SK-N-SH (cell line): Measurements from ENCODE around the gene HELQ. TPM values are rescaled to one million over a fixed set of nuclear protein-coding genes. Genes with fewer than 3 reads are reported as not detected.

Experiments used
- CTCF ChIA-PET: fragments of 300-600, 350-600 bp; formaldehyde crosslinking; extraction: SDS; loops from one replicate; lab custom pipeline; 2021; lab: Yijun Ruan, JAX
- POLR2A ChIA-PET: fragments of 350-600 bp; sonication (Branson Sonifier 250); formaldehyde crosslinking; extraction: SDS; loops from one replicate; lab custom pipeline; 2020; ENCODE audit warnings: antibody characterized with exemption, inconsistent platforms; lab: Yijun Ruan, JAX
- DNase-seq: peaks from one replicate; pipeline ENCODE4 v3.0.0; 2012
- H2AFZ ChIP-seq: fragments of 200-600 bp; sonication (generic); 2 replicates; pipeline ENCODE4 v1.8.1; 2016; ENCODE audit warnings: antibody characterized with exemption, mild to moderate bottlenecking, low read depth
- H3F3A ChIP-seq: fragments of 200-600 bp; sonication (generic); replicated peaks from 2 replicates; pipeline ENCODE3; 2016; ENCODE audit warnings: antibody characterized with exemption, mild to moderate bottlenecking; ENCODE audit not compliant: insufficient read depth
- H3K27ac ChIP-seq, 2 experiments: fragments of 200-500 bp in 1 of 2; fragments of 200-600 bp in 1 of 2; sonication (Bioruptor generic) in 1 of 2; sonication (generic), shearing (Covaris generic) in 1 of 2; 2 replicates each; pipeline versions ENCODE4 v1.5.1 to v1.6.1; 2014 to 2016; ENCODE audit warnings: low read depth in 2 of 2, inconsistent platforms in 1 of 2, low read length in 1 of 2, mild to moderate bottlenecking in 1 of 2, mixed read lengths in 1 of 2
- H3K27me3 ChIP-seq: fragments of 200-600 bp; sonication (generic), shearing (Covaris generic); 2 replicates; pipeline ENCODE4 v1.6.1; 2016; ENCODE audit warnings: mixed run types; ENCODE audit not compliant: insufficient read depth
- H3K36me3 ChIP-seq, 2 experiments: fragments of 200-500 bp in 1 of 2; fragments of 200-600 bp in 1 of 2; sonication (Bioruptor generic) in 1 of 2; sonication (generic) in 1 of 2; replicated peaks in 1 of 2; 2 replicates each; pipeline versions ENCODE3 to v1.5.1; 2014 to 2016; ENCODE audit warnings: low read length in 1 of 2, mild to moderate bottlenecking in 1 of 2; ENCODE audit not compliant: insufficient read depth in 2 of 2, control insufficient read depth in 1 of 2
- H3K4me1 ChIP-seq, 2 experiments: fragments of 200-500 bp in 1 of 2; fragments of 200-600 bp in 1 of 2; sonication (Bioruptor generic) in 1 of 2; sonication (generic), shearing (Covaris generic) in 1 of 2; 2 replicates each; pipeline versions ENCODE4 v1.5.1 to v1.6.1; 2014 to 2016; ENCODE audit warnings: low read depth in 1 of 2, low read length in 1 of 2, mixed run types in 1 of 2; ENCODE audit not compliant: insufficient read depth in 2 of 2, control insufficient read depth in 1 of 2
- H3K4me2 ChIP-seq: fragments of 200-600 bp; sonication (generic), shearing (Covaris generic); 2 replicates; pipeline ENCODE4 v1.6.1; 2017; ENCODE audit warnings: mixed run types
- H3K4me3 ChIP-seq, 2 experiments: fragments of 200-500 bp in 1 of 2; fragments of 200-600 bp in 1 of 2; sonication (Bioruptor generic) in 1 of 2; sonication (generic), shearing (Covaris generic) in 1 of 2; 2 replicates each; pipeline versions ENCODE4 v1.5.1 to v1.8.1; 2014 to 2016; ENCODE audit warnings: low read depth in 2 of 2, inconsistent platforms in 1 of 2, low read length in 1 of 2, mild to moderate bottlenecking in 1 of 2, mixed read lengths in 1 of 2, moderate library complexity in 1 of 2
- H3K79me2 ChIP-seq: fragments of 200-600 bp; sonication (generic); 2 replicates; pipeline ENCODE4 v1.8.1; 2017; ENCODE audit warnings: mild to moderate bottlenecking; ENCODE audit not compliant: insufficient read depth
- H3K9ac ChIP-seq: fragments of 200-600 bp; sonication (generic); 2 replicates; pipeline ENCODE4 v1.6.1; 2017; ENCODE audit warnings: mixed run types
- H3K9me2 ChIP-seq: fragments of 200-600 bp; sonication (generic); 2 replicates; pipeline ENCODE4 v1.6.1; 2017; ENCODE audit warnings: mixed run types
- H3K9me3 ChIP-seq: fragments of 200-600 bp; sonication (generic); 2 replicates; pipeline ENCODE4 v1.6.1; 2017; ENCODE audit warnings: mixed run types, mild to moderate bottlenecking, moderate library complexity
- H4K20me1 ChIP-seq: fragments of 200-600 bp; sonication (generic); 2 replicates; pipeline ENCODE4 v1.6.1; 2017; ENCODE audit warnings: mild to moderate bottlenecking, mixed run types; ENCODE audit not compliant: insufficient read depth
- CHD2 ChIP-seq: fragments of 150-350 bp; IDR thresholded peaks from 2 replicates; pipeline ENCODE4 v1.6.1; 2018; ENCODE audit warnings: low read length; ENCODE audit not compliant: partially characterized antibody
- ELF1 ChIP-seq: IDR thresholded peaks from 2 replicates; pipeline ENCODE4 v1.4.0; 2012
- EP300 ChIP-seq, 2 experiments: IDR thresholded peaks; 2 replicates each; pipeline versions ENCODE4 v1.4.0 to v1.6.1; 2012; ENCODE audit warnings: borderline replicate concordance in 1 of 2, low read depth in 1 of 2, low read length in 1 of 2
- EZH2phosphoT487 ChIP-seq: fragments of 200-600 bp; sonication (generic); IDR thresholded peaks from 2 replicates; pipeline ENCODE4 v1.6.1; 2017; ENCODE audit warnings: low read depth, mixed run types, mild to moderate bottlenecking, antibody characterized with exemption, moderate library complexity, borderline replicate concordance
- FOSL2 ChIP-seq: IDR thresholded peaks from 2 replicates; pipeline ENCODE4 v1.4.0; 2012; ENCODE audit warnings: low read depth, mild to moderate bottlenecking, moderate library complexity, borderline replicate concordance
- FOXJ3 ChIP-seq: sonication (generic); formaldehyde crosslinking; IDR thresholded peaks from 2 replicates; pipeline ENCODE4 v1.5.1; 2020; ENCODE audit warnings: mild to moderate bottlenecking, missing genetic modification reagents
- FOXM1 ChIP-seq: IDR thresholded peaks from 2 replicates; pipeline ENCODE4 v1.4.0; 2012; ENCODE audit warnings: low read depth, mild to moderate bottlenecking
- JUND ChIP-seq: IDR thresholded peaks from 2 replicates; pipeline ENCODE4 v1.4.0; 2012
- MEF2A ChIP-seq: IDR thresholded peaks from 2 replicates; pipeline ENCODE4 v1.4.0; 2012; ENCODE audit warnings: low read depth, borderline replicate concordance
- MXI1 ChIP-seq: IDR thresholded peaks from 2 replicates; pipeline ENCODE4 v1.6.1; 2012; ENCODE audit warnings: mild to moderate bottlenecking, low read depth, low read length, improper control_type of control experiment
- NRF1 ChIP-seq: IDR thresholded peaks from 2 replicates; pipeline ENCODE4 v1.6.1; 2012; ENCODE audit warnings: low read depth, mild to moderate bottlenecking, low read length
- RCOR1 ChIP-seq: fragments of 150-350 bp; IDR thresholded peaks from 2 replicates; pipeline ENCODE4 v1.6.1; 2017; ENCODE audit warnings: antibody characterized with exemption, low read length
- RXRA ChIP-seq: IDR thresholded peaks from 2 replicates; pipeline ENCODE4 v1.4.0; 2012; ENCODE audit warnings: low read depth, mild to moderate bottlenecking, borderline replicate concordance
- SIN3A ChIP-seq: IDR thresholded peaks from 2 replicates; pipeline ENCODE4 v1.6.1; 2012; ENCODE audit warnings: low read depth, mild to moderate bottlenecking, low read length, moderate library complexity, borderline replicate concordance
- SMC3 ChIP-seq: IDR thresholded peaks from 2 replicates; pipeline ENCODE4 v1.6.1; 2012; ENCODE audit warnings: low read depth, low read length, improper control_type of control experiment
- TAF1 ChIP-seq: IDR thresholded peaks from 2 replicates; pipeline ENCODE4 v1.6.1; 2012; ENCODE audit warnings: low read depth, mild to moderate bottlenecking, low read length, moderate library complexity, borderline replicate concordance
- TCF12 ChIP-seq: IDR thresholded peaks from 2 replicates; pipeline ENCODE4 v1.4.0; 2012
- TEAD4 ChIP-seq: IDR thresholded peaks from 2 replicates; pipeline ENCODE4 v1.4.0; 2012; ENCODE audit warnings: mild to moderate bottlenecking, borderline replicate concordance; ENCODE audit not compliant: insufficient read depth
- WGBS: methylation state at CpG from one replicate; pipeline ENCODE4 v1.1.6; 2017; ENCODE audit warnings: low lambda C conversion rate; 5-methylcytosine and 5-hydroxymethylcytosine counted together
- polyA plus RNA-seq, 3 experiments: library from polyadenylated mRNA; depleted of rRNA; stranded (reverse); fragments of >200 nt; gene quantifications; 2 replicates each; pipeline ENCODE4 v1.2.3, GENCODE V29; 2012
- TF ChIP-seq, protein P1 (sequence below): IDR thresholded peaks from 2 replicates; pipeline ENCODE4 v1.4.0; 2012; ENCODE audit warnings: low read depth

The HELQ gene
- polyA plus RNA-seq, 1 of the 3 experiments (the other 2 are of a cell fraction), result 7.2 TPM

DNA sequence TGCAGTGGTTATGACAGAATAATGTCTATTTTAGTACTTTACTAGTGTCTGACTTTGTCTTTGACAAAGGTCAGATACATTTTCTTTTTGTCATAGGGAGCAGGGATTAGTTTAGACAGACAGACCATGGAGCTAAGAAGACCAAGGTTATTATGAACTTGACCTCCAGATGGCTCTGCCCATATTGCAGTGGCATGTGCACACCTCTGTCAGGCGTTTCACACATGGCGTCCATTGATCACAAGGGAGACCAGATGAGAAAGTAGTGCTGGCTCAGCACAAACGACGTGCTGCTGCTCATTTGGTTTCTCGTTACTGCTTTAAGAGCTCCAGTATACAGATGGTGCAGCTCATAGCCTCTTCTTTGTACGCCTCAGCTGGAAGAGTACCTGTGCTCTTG, 64.7 kb downstream of the HELQ start:
- no peaks in the 10 kb centered on the region for H3K79me2 ChIP-seq
- 15% methylated on average over 5 of the region's 6 CpGs for WGBS
- no peak for DNase-seq
- no peaks in the 10 kb centered on the region for H3F3A ChIP-seq
- H3K9ac ChIP-seq, result no peak overlapping the region
- ChIA-PET CTCF (interaction anchor here (1.1 to 1.2 kb wide), 2 partner anchors 14 to 55 kb away, joined by 3 to 5 read pairs; no protein-coding TSS in a partner anchor), POLR2A (no interaction called here)
- no peaks in the 10 kb centered on the region for H3K36me3 ChIP-seq
- no peak overlapping the region for H2AFZ ChIP-seq
- H3K9me3 ChIP-seq, result no peaks in the 10 kb centered on the region
- H3K4me3 ChIP-seq, result no peak overlapping the region
- TF ChIP-seq RCOR1, result no peak
- no peak for TF ChIP-seq MXI1
- no peak for TF ChIP-seq TCF12
- no peak for TF ChIP-seq SIN3A
- TF ChIP-seq JUND, result no peak
- H3K4me2 ChIP-seq, result no peak overlapping the region
- no peaks in the 10 kb centered on the region; a peak in 1 of 4 replicates for H3K4me1 ChIP-seq
- no peak overlapping the region for H3K27ac ChIP-seq
- H3K27me3 ChIP-seq, result no peaks in the 10 kb centered on the region
- H4K20me1 ChIP-seq, result no peaks in the 10 kb centered on the region
- H3K9me2 ChIP-seq, result no peaks in the 10 kb centered on the region

DNA sequence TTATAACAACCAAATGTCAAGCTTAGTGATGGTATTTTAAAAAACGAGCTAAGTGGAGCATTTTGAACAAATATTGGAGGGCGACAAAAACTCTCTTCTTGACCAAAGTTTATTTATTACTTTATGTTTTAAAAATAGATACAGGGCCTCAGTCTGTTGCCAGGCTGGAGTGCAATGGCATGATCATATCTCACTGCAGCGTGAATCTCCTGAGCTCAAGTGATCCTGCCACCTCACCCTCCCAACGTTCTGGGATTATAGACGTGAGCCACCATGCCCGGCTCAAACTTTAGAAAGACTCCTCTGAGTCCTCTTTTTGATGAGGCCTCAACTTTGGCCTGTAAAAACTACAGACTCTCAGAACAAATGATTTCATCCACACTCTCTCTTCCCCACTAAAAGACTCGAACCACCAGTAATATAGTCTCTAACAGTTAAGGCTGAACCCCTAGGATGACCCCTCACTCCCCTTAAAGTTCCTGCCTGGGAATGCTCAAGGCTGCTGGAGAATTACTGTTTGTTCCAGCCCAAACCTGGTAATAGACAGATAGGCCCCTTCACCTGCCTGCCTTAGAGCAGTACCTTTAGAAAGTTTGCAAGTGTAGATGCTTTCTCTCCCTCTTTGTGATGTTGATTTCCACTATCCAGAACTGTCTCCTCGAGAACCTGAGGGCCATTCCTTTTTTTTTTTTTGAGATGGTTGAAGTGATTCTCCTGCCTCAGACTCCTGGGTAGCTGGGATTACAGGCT, 65.7 kb downstream of the HELQ start:
- Histone ChIP-seq H3K36me3 (no peaks in the 10 kb centered on the region), H3K79me2 (no peaks in the 10 kb centered on the region), H3K9me3 (no peaks in the 10 kb centered on the region), H2AFZ (no peak overlapping the region), H3K27me3 (no peaks in the 10 kb centered on the region), H3K27ac (no peak overlapping the region), H3K4me2 (no peak overlapping the region), H3F3A (no peaks in the 10 kb centered on the region), H3K4me3 (no peak overlapping the region), H3K9me2 (no peaks in the 10 kb centered on the region), H4K20me1 (no peaks in the 10 kb centered on the region), H3K4me1 (no peaks in the 10 kb centered on the region; a peak in 1 of 4 replicates), H3K9ac (no peak overlapping the region)
- TF ChIP-seq FOXJ3 (no peak), EZH2phosphoT487 (no peak), FOXM1 (no peak), NRF1 (no peak), JUND (no peak), TAF1 (no peak), TEAD4 (no peak), CHD2 (no peak), ELF1 (no peak), TCF12 (no peak), SMC3 (no peak), FOSL2 (no peak), MEF2A (no peak), RXRA (no peak), EP300 (IDR thresholded peaks at IDR 0.05; ENCODE audit: borderline replicate concordance in 1 of 2, low read depth in 1 of 2, low read length in 1 of 2) (no peak)
- TF ChIP-seq, protein P1, sequence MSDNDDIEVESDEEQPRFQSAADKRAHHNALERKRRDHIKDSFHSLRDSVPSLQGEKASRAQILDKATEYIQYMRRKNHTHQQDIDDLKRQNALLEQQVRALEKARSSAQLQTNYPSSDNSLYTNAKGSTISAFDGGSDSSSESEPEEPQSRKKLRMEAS, result no peak
- ChIA-PET CTCF (interaction anchor here (1.1 kb wide), 1 partner anchor 54 kb away, joined by 3 read pairs; no protein-coding TSS in a partner anchor), POLR2A (no interaction called here)
- no peak for DNase-seq
- 62% methylated on average over 8 of the region's 8 CpGs for WGBS
